ENCODE results near the gene DPF3. TPM values are rescaled to one million over a fixed set of nuclear protein-coding genes. Genes with fewer than 3 reads are reported as not detected.
"Not testable (repeated sequence)": the region's sequence is repeated elsewhere in the genome, so short reads cannot be mapped to it uniquely, and the experiment has no call there.

DPF3 gene
- total RNA-seq, 1 donor from 2014 or later = 3.0 TPM

DNA sequence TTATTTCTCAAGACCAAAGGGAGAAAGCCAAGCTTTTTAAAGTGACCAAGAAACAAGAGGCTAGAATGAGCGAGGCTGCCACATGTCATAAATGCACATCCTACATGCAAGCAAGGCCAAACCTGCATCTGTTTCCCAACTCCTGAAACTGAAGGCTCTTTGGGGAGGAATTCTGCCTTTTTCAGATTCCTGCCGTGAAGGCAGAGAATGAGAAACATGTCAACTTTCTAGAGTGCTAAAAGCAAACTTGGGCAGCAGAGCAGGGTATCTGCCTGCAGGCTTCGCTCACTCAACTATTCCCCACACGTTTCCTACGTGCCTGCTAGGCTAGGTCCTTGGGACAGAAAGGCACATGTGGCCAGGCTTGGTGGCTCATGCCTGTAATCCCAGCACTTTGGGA lies 15.2 kb downstream of the DPF3 start:
- Mint-ChIP-seq H3K4me1 (ENCODE audit: unreplicated experiment) (peaks cover 10% of the 10 kb centered on the region), H3K4me3 (ENCODE audit: unreplicated experiment) (no peak overlapping the region), H3K9me3 (ENCODE audit: unreplicated experiment) (no peaks in the 10 kb centered on the region), H3K27ac (ENCODE audit: unreplicated experiment) (no peak overlapping the region), H3K27me3 (ENCODE audit: unreplicated experiment) (peaks cover 3% of the 10 kb centered on the region), H3K36me3 (ENCODE audit: low read depth, unreplicated experiment) (no peaks in the 10 kb centered on the region)
- no peak for DNase-seq (ENCODE audit: low spot score)
- TF ChIP-seq, protein P1, sequence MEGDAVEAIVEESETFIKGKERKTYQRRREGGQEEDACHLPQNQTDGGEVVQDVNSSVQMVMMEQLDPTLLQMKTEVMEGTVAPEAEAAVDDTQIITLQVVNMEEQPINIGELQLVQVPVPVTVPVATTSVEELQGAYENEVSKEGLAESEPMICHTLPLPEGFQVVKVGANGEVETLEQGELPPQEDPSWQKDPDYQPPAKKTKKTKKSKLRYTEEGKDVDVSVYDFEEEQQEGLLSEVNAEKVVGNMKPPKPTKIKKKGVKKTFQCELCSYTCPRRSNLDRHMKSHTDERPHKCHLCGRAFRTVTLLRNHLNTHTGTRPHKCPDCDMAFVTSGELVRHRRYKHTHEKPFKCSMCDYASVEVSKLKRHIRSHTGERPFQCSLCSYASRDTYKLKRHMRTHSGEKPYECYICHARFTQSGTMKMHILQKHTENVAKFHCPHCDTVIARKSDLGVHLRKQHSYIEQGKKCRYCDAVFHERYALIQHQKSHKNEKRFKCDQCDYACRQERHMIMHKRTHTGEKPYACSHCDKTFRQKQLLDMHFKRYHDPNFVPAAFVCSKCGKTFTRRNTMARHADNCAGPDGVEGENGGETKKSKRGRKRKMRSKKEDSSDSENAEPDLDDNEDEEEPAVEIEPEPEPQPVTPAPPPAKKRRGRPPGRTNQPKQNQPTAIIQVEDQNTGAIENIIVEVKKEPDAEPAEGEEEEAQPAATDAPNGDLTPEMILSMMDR (IDR thresholded peaks at IDR 0.05; ENCODE audit: unreplicated experiment) = no peak

DNA sequence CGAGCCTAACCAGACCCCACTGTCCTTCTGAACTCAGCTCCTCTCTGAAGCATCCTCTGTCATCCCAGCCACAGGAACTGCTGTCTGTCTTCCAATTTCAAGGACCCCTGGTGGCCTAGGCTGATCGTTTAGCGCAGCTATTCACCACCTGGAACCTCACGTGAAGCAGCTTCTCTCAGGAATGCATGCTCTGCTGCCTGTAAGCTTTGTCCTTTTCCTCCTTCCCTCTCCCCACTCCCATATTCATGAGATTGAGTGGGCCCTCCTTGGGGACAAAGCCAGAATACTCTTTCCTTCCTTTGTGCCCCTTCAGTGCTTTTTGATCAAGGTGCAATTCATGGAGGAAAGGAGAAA lies 17.2 kb downstream of the DPF3 start:
- H3K4me3 Mint-ChIP-seq (ENCODE audit: unreplicated experiment) = no peak overlapping the region
- H3K27ac Mint-ChIP-seq (ENCODE audit: unreplicated experiment) = no peak overlapping the region
- no peaks in the 10 kb centered on the region for H3K9me3 Mint-ChIP-seq (ENCODE audit: unreplicated experiment)
- TF ChIP-seq, protein P1 (IDR thresholded peaks at IDR 0.05; ENCODE audit: unreplicated experiment) = no peak
- peaks cover 3% of the 10 kb centered on the region for H3K27me3 Mint-ChIP-seq (ENCODE audit: unreplicated experiment)
- H3K36me3 Mint-ChIP-seq (ENCODE audit: low read depth, unreplicated experiment) = no peaks in the 10 kb centered on the region
- peaks cover 6% of the 10 kb centered on the region for H3K4me1 Mint-ChIP-seq (ENCODE audit: unreplicated experiment)
- DNase-seq (ENCODE audit: low spot score) = no peak

DNA sequence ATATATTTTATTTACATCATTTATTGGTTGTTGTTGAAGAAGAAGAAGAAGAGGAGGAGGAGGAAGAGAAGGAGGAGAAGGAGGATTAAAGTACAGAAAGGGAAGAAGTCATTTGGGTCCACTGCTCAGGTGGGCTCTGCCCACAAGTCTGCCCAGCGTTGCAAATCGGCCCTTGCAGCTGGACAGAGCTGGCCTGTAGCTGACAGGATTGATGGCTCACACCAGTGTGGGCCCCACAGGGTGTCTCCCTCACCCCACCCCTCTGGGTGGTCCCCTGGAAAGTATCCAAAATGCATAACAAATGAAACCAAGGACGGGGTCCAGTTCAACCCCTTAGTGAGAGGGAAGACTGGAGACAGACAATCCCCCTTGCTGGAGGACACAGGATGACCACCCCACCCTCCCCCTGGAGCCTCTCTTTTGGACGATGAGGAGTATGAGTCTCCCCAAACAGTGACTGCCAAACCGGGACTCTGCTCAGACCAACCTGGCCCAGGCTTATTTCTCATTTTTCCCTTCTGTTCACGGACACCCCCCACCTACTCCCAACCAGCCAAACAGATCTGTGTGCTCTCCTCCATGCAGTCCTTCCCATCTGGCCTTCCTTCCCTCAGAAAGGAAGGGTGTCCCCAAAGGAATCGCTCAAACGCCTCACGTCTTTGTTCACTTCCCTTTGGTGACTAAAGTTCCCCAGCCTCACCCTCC lies 17.7 kb downstream of the DPF3 start:
- TF ChIP-seq, protein P1 (IDR thresholded peaks at IDR 0.05; ENCODE audit: unreplicated experiment) = no peak
- no peaks in the 10 kb centered on the region for H3K9me3 Mint-ChIP-seq (ENCODE audit: unreplicated experiment)
- peaks cover 6% of the 10 kb centered on the region for H3K4me1 Mint-ChIP-seq (ENCODE audit: unreplicated experiment)
- peaks cover 1% of the 10 kb centered on the region for H3K27me3 Mint-ChIP-seq (ENCODE audit: unreplicated experiment)
- no peaks in the 10 kb centered on the region for H3K36me3 Mint-ChIP-seq (ENCODE audit: low read depth, unreplicated experiment)
- H3K27ac Mint-ChIP-seq (ENCODE audit: unreplicated experiment) = no peak overlapping the region
- no peak for DNase-seq (ENCODE audit: low spot score)
- H3K4me3 Mint-ChIP-seq (ENCODE audit: unreplicated experiment) = no peak overlapping the region

DNA sequence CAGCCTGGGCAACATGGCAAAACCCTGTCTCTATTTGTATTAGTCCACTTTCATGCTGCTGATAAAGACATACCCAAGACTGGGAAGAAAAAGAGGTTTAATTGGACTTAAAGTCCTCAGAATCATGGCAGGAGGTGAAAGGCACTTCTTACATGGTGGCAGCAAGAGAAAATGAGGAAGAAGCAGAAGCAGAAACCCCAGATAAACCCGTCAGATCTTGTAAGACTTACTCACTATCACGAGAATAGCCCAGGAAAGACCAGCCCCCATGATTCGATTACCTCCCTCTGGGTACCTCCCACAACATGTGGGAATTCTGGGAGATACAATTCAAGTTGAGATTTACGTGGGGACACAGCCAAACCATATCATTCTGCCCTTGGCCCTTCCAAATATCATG lies 23.0 kb downstream of the DPF3 start:
- not testable (repeated sequence) for DNase-seq (ENCODE audit: low spot score); H3K4me3 Mint-ChIP-seq (ENCODE audit: unreplicated experiment); H3K36me3 Mint-ChIP-seq (ENCODE audit: low read depth, unreplicated experiment); H3K4me1 Mint-ChIP-seq (ENCODE audit: unreplicated experiment); H3K27ac Mint-ChIP-seq (ENCODE audit: unreplicated experiment); H3K27me3 Mint-ChIP-seq (ENCODE audit: unreplicated experiment); H3K9me3 Mint-ChIP-seq (ENCODE audit: unreplicated experiment)

DNA sequence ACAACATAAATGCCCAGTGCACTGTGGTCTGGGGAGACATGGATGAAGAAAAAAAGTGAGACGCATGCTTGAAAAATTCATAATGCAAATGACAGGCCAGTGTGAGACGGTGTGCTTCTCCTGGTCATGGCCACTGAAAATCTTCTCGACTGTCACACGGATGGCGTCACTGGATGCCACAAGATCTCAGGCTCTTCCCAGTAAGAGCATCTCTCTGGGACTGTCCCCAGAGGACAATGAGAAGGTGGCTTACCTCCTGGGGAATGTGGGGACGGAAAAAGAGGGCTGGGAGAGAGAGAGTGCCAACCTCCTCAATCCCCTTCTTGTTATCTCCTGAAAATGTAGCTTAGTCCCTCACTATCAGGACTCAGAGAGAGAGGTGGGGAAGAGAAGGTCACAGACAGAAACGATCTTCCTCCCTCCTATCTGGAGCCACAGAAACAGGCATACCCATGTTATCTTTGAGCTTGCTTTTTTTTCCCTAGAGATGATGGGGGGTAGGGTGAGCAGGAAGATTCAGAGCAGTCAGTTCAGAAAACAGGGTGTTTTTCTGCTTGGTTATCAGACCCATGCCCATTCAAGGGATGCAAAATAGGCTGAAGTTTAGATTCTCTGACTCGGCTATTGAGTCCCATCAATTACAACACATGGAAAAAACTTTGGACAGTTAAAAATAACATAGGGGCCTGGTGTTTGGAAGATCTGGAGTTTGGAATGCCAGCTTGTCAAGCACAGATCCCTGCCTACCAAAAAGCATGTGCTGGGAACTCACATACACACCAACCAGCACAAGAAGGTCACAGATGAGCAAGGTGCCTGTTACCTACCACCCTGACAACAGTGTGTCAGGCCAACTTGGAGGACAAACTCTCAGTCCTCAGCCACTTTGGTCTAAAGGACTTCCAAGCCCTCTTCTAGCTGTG lies 24.2 kb downstream of the DPF3 start:
- H3K4me1 Mint-ChIP-seq (ENCODE audit: unreplicated experiment) = no peaks in the 10 kb centered on the region
- H3K27me3 Mint-ChIP-seq (ENCODE audit: unreplicated experiment) = peaks cover 2% of the 10 kb centered on the region
- DNase-seq (ENCODE audit: low spot score) = no peak
- H3K36me3 Mint-ChIP-seq (ENCODE audit: low read depth, unreplicated experiment) = no peaks in the 10 kb centered on the region
- no peaks in the 10 kb centered on the region for H3K9me3 Mint-ChIP-seq (ENCODE audit: unreplicated experiment)
- H3K4me3 Mint-ChIP-seq (ENCODE audit: unreplicated experiment) = no peak overlapping the region
- H3K27ac Mint-ChIP-seq (ENCODE audit: unreplicated experiment) = no peak overlapping the region
- TF ChIP-seq, protein P1 (IDR thresholded peaks at IDR 0.05; ENCODE audit: unreplicated experiment) = no peak

Measured in endothelial cell (in vitro differentiated cells).